AML-193 (cell line): Measurements from ENCODE around the gene ITGA2B.
"Not testable (repeated sequence)": the region's sequence is repeated elsewhere in the genome, so short reads cannot be mapped to it uniquely, and the experiment has no call there.

Experiments used
- DNase-seq, 2 experiments: peaks; one replicate each; lab custom pipeline; 2025; lab: John Stamatoyannopoulos, UW

The ITGA2B gene

GRCh38 chr17:44329516-44329915, 59.9 kb downstream of the ITGA2B start:
- DNase-seq: not testable (repeated sequence)

- DNase-seq: no peak
Observed at GRCh38 chr17:44327715-44328449, 61.6 kb downstream of the ITGA2B start.

GRCh38 chr17:44326861-44327444, 62.5 kb downstream of the ITGA2B start:
- peak; percentile 98 to 99 for DNase-seq

GRCh38 chr17:44324571-44325275, 64.7 kb downstream of the ITGA2B start, which contains the start of gene SLC25A39:
Gene SLC25A39 (minus strand): TSS chr17:44324823. CDS start chr17:44323562, 1,261 bp downstream.
- DNase-seq: peak; percentile 94 to 95

GRCh38 chr17:44324092-44324570, 65.3 kb downstream of the ITGA2B start:
- no peak for DNase-seq

- DNase-seq: no peak
Observed at GRCh38 chr17:44323359-44324091, 65.9 kb downstream of the ITGA2B start.

- DNase-seq: no peak
Observed at GRCh38 chr17:44322236-44322895, 67.1 kb downstream of the ITGA2B start.
